HG02642 (cell line): Measurements from ENCODE around the gene NCAM2.
"Not testable (repeated sequence)": the region's sequence is repeated elsewhere in the genome, so short reads cannot be mapped to it uniquely, and the experiment has no call there.

Experiments used
- ATAC-seq: cut with Tn5 transposase; IDR thresholded peaks from one replicate; pipeline ENCODE4 v1.9.1; 2021; ENCODE audit warnings: mild to moderate bottlenecking; ENCODE audit not compliant: unreplicated experiment, poor library complexity

NCAM2 gene

DNA sequence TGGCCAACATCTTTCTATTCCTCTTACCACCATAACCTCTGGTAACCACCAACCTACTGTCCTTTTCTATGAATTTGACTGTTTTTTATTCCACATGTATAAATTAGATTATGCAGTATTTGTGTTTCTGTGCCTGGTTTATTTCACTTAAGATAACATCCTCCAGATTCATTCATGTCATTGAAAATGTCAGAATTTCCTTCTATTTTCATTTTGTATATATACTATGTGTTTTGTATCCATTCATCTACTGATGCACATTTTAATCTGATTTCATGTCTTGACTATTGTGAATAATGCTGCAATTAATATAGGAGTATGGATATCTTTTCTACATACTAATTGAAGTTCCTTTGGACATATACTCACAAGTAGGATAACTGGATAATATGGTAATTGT is 403.2 kb downstream of the NCAM2 start:
- ATAC-seq: no peak

DNA sequence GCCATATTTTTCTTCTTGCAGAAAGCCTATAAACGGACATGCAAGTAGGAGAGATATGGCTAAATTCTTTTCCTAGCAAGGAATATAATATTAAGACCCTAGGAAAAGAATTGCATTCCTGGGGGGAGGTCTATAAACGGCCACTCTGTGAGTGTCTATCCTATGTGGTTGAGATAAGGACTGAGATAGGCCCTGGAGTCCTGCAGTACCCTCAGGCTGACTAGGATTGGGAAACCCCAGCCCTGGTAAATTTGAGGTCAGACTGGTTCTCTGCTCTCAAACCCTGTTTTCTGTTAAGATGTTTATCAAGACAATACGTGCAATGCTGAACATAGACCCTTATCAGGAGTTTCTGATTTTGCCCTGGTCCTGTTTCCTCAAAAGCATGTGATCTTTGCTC is 404.0 kb downstream of the NCAM2 start:
- not testable (repeated sequence) for ATAC-seq

DNA sequence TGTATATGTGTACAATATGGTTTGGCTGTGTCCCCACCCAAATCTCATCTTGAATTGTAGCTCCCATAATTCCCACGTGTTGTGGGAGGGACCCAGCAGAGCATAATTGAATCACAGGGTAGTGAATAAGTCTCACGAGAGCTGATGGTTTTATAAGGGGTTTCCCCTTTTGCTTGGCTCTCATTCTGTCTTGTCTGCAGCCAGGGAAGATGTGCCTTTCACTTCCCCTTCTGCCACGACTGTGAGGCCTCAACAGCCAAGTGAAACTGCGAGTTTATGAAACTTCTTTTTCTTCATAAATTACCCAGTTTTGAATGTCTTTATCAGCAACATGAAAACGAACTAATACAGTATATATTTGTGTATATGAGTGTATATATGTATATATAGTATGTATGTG is 406.1 kb downstream of the NCAM2 start:
- not testable (repeated sequence) for ATAC-seq

- ATAC-seq: no peak
These were observed 408.7 kb downstream of the NCAM2 start for GRCh38 chr21:21406921-21407320.

GRCh38 chr21:21412096-21412495 is 413.9 kb downstream of the NCAM2 start:
- no peak for ATAC-seq

DNA sequence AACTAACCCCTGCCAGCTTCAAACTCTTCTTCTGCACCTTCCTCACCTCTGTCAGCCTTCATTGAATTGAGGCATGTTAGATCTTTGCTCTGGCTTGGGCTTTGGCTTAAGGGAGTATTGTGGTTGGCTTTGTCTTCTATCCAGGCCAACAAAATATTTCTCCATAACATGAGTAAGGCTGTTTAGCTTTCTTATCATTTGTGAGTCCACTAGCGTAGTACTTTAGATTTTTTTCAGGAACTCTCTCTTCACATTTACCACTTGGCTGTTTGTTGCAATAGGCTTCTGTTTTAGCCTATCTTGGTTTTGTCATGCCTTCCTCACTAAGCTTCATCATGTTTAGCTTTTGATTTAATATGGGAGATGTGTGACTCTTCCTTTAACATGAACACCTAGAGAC is 417.5 kb downstream of the NCAM2 start:
- ATAC-seq: no peak

DNA sequence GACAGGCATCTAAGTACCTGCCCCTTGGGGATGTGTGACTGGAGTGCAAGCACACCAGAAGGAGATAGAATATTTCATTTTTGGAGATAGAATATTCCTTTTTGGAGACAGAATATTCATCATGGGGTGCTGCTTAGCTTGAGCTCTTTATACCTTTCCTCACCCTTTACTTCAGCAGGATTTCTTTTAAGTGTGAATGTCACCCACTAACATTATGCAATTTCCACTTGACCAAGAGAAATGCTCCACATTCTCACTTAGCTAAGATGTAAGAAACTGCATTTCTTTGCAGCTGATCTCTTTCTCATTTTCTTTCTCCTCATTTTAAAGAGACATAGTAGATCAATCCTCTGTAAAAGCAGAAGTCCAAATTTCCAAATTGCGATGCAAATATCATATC is 436.7 kb downstream of the NCAM2 start:
- no peak for ATAC-seq

- ATAC-seq: no peak
These were observed 437.9 kb downstream of the NCAM2 start for GRCh38 chr21:21436012-21436534.

DNA sequence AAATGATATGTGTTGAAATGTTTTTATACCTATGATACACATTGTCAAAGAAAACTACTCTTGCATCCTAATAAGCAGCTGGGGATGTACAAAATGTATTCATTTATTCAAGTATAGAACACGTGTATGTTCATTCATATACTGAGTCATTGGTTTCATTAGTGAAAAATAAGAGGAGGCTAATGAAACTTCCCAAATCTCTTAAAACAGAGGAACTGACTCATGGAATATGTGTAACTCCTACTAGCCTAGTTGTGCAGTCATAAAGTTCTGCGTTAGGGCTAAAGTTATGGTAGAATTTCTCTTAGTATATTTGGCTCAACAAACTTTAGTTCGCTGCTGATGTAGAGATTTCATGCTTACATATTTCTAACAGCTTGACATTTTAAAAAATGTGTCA is 441.6 kb downstream of the NCAM2 start:
- ATAC-seq: no peak

GRCh38 chr21:21457077-21457476 is 458.9 kb downstream of the NCAM2 start:
- ATAC-seq: no peak

DNA sequence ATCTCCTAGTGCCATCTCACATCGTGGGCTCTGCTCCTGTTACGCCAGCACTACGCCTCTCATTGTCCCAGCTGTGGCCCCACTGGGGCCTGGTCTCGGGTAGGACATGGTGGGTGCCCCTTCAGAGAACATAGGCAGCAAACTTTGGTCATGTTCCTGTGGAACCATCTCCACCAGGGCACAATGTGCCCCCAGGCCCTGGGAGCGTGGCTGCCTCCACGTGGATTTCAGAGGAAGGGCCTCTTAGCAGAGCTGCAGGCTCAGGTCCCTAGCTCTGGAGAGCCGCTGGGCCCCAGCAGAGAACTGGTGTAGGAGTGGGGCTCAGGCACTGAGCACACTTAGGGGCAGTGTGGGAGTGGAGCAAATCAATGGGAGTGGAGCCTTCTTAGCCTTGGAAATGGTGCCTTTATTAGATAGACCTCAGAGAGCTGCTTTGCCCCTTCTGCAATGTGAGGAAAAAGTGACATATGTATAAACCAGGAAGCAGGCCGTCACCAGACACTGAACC is 460.0 kb downstream of the NCAM2 start:
- no peak for ATAC-seq

DNA sequence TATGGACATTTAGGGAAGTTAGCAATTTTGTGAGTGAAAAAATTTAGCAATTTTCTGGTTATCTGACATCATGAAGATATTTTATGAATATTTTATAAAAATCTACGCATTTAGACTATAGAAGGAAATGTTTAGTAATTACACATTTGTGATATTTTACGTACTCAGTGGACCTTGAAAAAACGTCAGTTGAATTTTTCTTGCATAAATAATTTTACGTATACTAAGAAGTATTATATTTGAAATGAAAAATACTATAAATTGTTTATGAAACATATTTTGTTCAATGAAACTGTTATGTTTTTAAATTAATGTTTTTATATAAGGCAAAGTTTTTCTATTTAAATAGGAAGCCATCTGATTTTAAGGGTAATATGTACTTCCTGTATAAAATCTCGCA is 462.8 kb downstream of the NCAM2 start:
- ATAC-seq: no peak

DNA sequence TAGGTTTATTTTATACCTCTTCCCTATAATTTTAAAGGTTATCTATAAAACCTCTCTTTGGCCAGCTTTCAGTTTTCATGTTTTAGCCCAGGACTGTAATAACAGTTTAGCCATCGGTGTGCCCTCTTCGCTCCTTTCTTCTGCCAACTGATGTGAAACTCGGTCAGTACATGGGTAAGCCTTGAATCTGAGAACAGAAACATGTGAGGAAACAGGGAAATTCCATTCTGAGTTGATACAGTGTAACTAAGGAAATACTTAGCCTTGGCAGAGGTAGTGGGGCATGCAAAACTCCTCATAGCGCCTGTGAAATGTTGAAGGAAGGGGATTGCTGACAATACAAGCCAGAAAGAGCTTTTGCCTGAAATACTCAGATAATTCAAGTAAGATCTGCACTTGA is 465.2 kb downstream of the NCAM2 start:
- ATAC-seq: no peak

DNA sequence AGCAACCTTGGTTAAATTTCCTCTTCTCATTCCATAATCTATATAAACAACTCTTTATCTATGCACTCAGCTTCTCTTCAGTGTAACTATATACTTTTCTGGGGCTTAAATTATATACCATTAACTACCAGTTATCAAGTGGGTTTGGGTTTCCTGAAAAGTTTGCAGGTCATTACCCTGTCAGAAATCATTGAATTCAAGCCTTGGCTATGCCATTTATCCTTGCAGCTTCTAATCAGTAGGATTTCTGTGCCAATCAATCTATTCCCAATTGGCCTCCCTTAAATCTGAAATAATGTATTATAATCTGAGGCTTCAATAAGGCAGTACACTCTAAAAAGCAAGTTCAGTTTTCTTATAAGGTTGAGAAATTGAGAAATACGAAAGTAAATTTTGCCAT is 466.5 kb downstream of the NCAM2 start:
- no peak for ATAC-seq

- no peak for ATAC-seq
These were observed 468.5 kb downstream of the NCAM2 start for GRCh38 chr21:21466752-21467151.

DNA sequence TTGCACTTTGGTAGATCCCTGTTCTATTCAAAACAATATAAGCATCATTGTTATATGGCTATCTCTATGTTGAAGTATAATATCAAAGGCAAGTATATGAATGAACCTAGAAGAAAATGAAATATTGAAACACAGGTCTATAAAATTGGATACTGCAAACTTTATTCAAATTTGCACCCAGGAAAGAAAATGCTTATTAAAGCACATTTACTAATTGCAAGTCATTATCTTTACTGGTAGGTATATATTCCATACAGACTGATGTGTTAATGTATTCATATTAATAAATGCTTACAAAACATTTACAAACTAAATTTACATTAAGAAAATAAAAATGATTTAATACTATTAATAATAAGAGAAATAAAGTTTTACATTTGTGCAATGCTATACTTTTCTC is 469.8 kb downstream of the NCAM2 start:
- no peak for ATAC-seq

- ATAC-seq: no peak
These were observed 483.0 kb downstream of the NCAM2 start for GRCh38 chr21:21481239-21481638.

DNA sequence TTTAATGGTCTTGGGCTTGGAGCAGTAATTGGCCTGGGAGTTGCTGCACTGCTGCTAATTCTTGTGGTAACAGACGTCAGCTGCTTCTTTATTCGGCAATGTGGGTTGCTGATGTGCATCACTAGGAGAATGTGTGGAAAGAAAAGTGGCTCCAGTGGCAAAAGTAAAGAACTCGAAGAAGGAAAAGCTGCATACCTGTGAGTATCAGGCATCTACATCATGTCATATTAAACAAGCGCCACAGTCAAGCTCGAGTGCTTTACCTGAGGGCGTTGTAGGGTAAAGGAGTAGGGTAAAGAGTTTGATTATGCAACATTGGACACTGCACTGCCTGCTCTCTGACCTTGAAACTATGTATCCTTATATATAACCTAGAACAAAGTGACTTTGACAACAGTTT is 510.6 kb downstream of the NCAM2 start:
- ATAC-seq: no peak

- no peak for ATAC-seq
These were observed 532.5 kb downstream of the NCAM2 start for GRCh38 chr21:21530680-21531079.

GRCh38 chr21:21547368-21547953 is 549.3 kb downstream of the NCAM2 start:
- no peak for ATAC-seq

- ATAC-seq: no peak
These were observed 561.3 kb downstream of the NCAM2 start for GRCh38 chr21:21559285-21560045.
